EL (cell line): ENCODE results near the gene MAMLD1.

Source experiments
- DNase-seq: peaks from one replicate; pipeline ENCODE4 v3.0.0-alpha.2; 2016

The MAMLD1 gene

GRCh38 chrX:150504397-150505182, 141.5 kb downstream of the MAMLD1 start:
- peak; percentile 23 for DNase-seq

- no peak for DNase-seq
These were observed 142.9 kb downstream of the MAMLD1 start for GRCh38 chrX:150506020-150506419.

GRCh38 chrX:150506486-150506885, 143.4 kb downstream of the MAMLD1 start:
- DNase-seq, result no peak

GRCh38 chrX:150507251-150507856, 144.2 kb downstream of the MAMLD1 start:
- DNase-seq, result no peak

GRCh38 chrX:150508018-150508417, 144.9 kb downstream of the MAMLD1 start:
- no peak for DNase-seq

- DNase-seq, result no peak
These were observed 145.6 kb downstream of the MAMLD1 start for GRCh38 chrX:150508451-150509367.

GRCh38 chrX:150509703-150510102, 146.6 kb downstream of the MAMLD1 start:
- no peak for DNase-seq

GRCh38 chrX:150512461-150512901, 149.4 kb downstream of the MAMLD1 start:
- no peak for DNase-seq

- DNase-seq, result no peak
These were observed 150.4 kb downstream of the MAMLD1 start for GRCh38 chrX:150513544-150513943.

- DNase-seq, result no peak
These were observed 151.3 kb downstream of the MAMLD1 start for GRCh38 chrX:150514462-150514861.

GRCh38 chrX:150515801-150516200, 152.7 kb downstream of the MAMLD1 start:
- no peak for DNase-seq

- no peak for DNase-seq
These were observed 154.3 kb downstream of the MAMLD1 start for GRCh38 chrX:150517303-150517910.

GRCh38 chrX:150522494-150522893, 159.4 kb downstream of the MAMLD1 start:
- no peak for DNase-seq

- no peak for DNase-seq
These were observed 162.2 kb downstream of the MAMLD1 start for GRCh38 chrX:150525061-150525919.

GRCh38 chrX:150526692-150527091, 163.6 kb downstream of the MAMLD1 start:
- no peak for DNase-seq

GRCh38 chrX:150527108-150527507, 164.0 kb downstream of the MAMLD1 start:
- no peak for DNase-seq

- no peak for DNase-seq
These were observed 166.5 kb downstream of the MAMLD1 start for GRCh38 chrX:150529587-150529986.

- DNase-seq, result no peak
These were observed 167.7 kb downstream of the MAMLD1 start for GRCh38 chrX:150530821-150531220.

GRCh38 chrX:150531467-150531866, 168.3 kb downstream of the MAMLD1 start:
- DNase-seq, result no peak

- no peak for DNase-seq
These were observed 170.7 kb downstream of the MAMLD1 start for GRCh38 chrX:150533863-150534262.

- DNase-seq, result no peak
These were observed 173.5 kb downstream of the MAMLD1 start for GRCh38 chrX:150536455-150537116.
